OCI-LY3 (cell line): ENCODE measurements around the gene GIMAP8.

ENCODE experiments used
- H2AFZ ChIP-seq: fragments of 200-600, 300-600 bp; shearing (Covaris generic); 2 replicates; pipeline ENCODE4 v1.6.0; 2014; ENCODE audit warnings: antibody characterized with exemption, low read depth, low read length
- H3K27ac ChIP-seq: fragments of 200-600, 300-600 bp; sonication (generic); 2 replicates; pipeline ENCODE4 v1.5.1; 2014; ENCODE audit warnings: mild to moderate bottlenecking, low read length, moderate library complexity, mixed read lengths
- H3K27me3 ChIP-seq: fragments of 200-600, 300-600 bp; sonication (generic); 2 replicates; pipeline ENCODE4 v1.6.1; 2014; ENCODE audit warnings: low read depth, low read length, mixed read lengths
- H3K36me3 ChIP-seq: fragments of 200-600, 300-600 bp; sonication (generic); replicated peaks from 2 replicates; pipeline ENCODE3; 2014; ENCODE audit warnings: low read depth, low read length, mixed read lengths
- H3K4me1 ChIP-seq: fragments of 300-600, 200-600 bp; sonication (generic); 2 replicates; pipeline ENCODE4 v1.6.1; 2014; ENCODE audit warnings: low read length, mixed read lengths
- H3K4me2 ChIP-seq: fragments of 200-600, 300-600 bp; sonication (generic); 2 replicates; pipeline ENCODE4 v1.6.1; 2014; ENCODE audit warnings: low read length, mixed read lengths
- H3K4me3 ChIP-seq: fragments of 300-600, 200-600 bp; sonication (generic); 2 replicates; pipeline ENCODE4 v1.5.1; 2014; ENCODE audit warnings: antibody characterized with exemption, mild to moderate bottlenecking, low read length, moderate library complexity
- H3K79me2 ChIP-seq: fragments of 300-600, 200-600 bp; shearing (Covaris generic); 2 replicates; pipeline ENCODE4 v1.6.1; 2014; ENCODE audit warnings: mild to moderate bottlenecking, low read length, mixed read lengths
- H3K9ac ChIP-seq: fragments of 300-600, 200-600 bp; shearing (Covaris generic); 2 replicates; pipeline ENCODE4 v1.6.0; 2014; ENCODE audit warnings: mild to moderate bottlenecking, low read length, moderate library complexity
- H3K9me3 ChIP-seq: fragments of 200-600, 300-600 bp; shearing (Covaris generic); 2 replicates; pipeline ENCODE4 v1.6.1; 2014; ENCODE audit warnings: low read length, mixed read lengths; ENCODE audit not compliant: insufficient read depth
- H4K20me1 ChIP-seq: fragments of 200-600, 300-600 bp; sonication (generic); 2 replicates; pipeline ENCODE4 v1.6.1; 2016; ENCODE audit warnings: low read length, mixed read lengths; ENCODE audit not compliant: insufficient read depth
- CTCF ChIP-seq: fragments of 200-600, 300-600 bp; sonication (generic); IDR thresholded peaks from 2 replicates; pipeline ENCODE4 v1.5.1; 2014; ENCODE audit warnings: antibody characterized with exemption, low read length, low read depth
- EZH2phosphoT487 ChIP-seq: fragments of 200-600 bp; shearing (Covaris generic); IDR thresholded peaks from 2 replicates; pipeline ENCODE4 v1.6.1; 2018; ENCODE audit warnings: antibody characterized with exemption, mixed run types, low read depth

GIMAP8 gene

GRCh38 chr7:150407588-150408392 lies 42.6 kb upstream of the GIMAP8 start:
- Histone ChIP-seq H3K27me3 (no peaks in the 10 kb centered on the region), H3K4me1 (peaks cover 57% of the 10 kb centered on the region), H3K27ac (peak overlapping the region; percentile 98), H3K79me2 (peaks cover 40% of the 10 kb centered on the region), H3K9me3 (no peaks in the 10 kb centered on the region), H3K36me3 (peaks cover 33% of the 10 kb centered on the region), H4K20me1 (no peaks in the 10 kb centered on the region), H3K4me3 (peak overlapping the region; percentile 85), H3K9ac (peak overlapping the region; percentile 97; the same call in 1 of the 2 replicates), H3K4me2 (peak overlapping the region; percentile 99), H2AFZ (no peak overlapping the region)
- no peak for TF ChIP-seq CTCF
- TF ChIP-seq EZH2phosphoT487, result no peak

GRCh38 chr7:150408393-150409299 lies 41.8 kb upstream of the GIMAP8 start:
- Histone ChIP-seq H3K36me3 (peaks cover 38% of the 10 kb centered on the region), H3K4me3 (peak overlapping the region; percentile 18), H3K79me2 (peaks cover 36% of the 10 kb centered on the region), H3K27ac (peak overlapping the region; percentile 98), H3K4me1 (peaks cover 53% of the 10 kb centered on the region), H2AFZ (no peak overlapping the region), H3K27me3 (no peaks in the 10 kb centered on the region), H3K9me3 (no peaks in the 10 kb centered on the region), H3K4me2 (peak overlapping the region; percentile 99), H3K9ac (peak overlapping the region; percentile 97), H4K20me1 (no peaks in the 10 kb centered on the region)
- no peak for TF ChIP-seq CTCF
- no peak for TF ChIP-seq EZH2phosphoT487

- peaks cover 46% of the 10 kb centered on the region for H3K4me1 ChIP-seq
- H3K79me2 ChIP-seq, result peaks cover 28% of the 10 kb centered on the region
- no peaks in the 10 kb centered on the region for H3K27me3 ChIP-seq
- H3K27ac ChIP-seq, result peak overlapping the region; percentile 98
- no peaks in the 10 kb centered on the region for H4K20me1 ChIP-seq
- H2AFZ ChIP-seq, result no peak overlapping the region
- H3K9ac ChIP-seq, result peak overlapping the region; percentile 97
- peaks cover 38% of the 10 kb centered on the region for H3K36me3 ChIP-seq
- H3K4me3 ChIP-seq, result peak overlapping the region; percentile 18; the same call in 1 of the 2 replicates
- TF ChIP-seq CTCF (no peak), EZH2phosphoT487 (no peak)
- peak overlapping the region; percentile 99 for H3K4me2 ChIP-seq
- no peaks in the 10 kb centered on the region for H3K9me3 ChIP-seq
Observed at GRCh38 chr7:150409300-150410030, 41.0 kb upstream of the GIMAP8 start.
